Thyroid gland (tissue), 4 donors: ENCODE results near the gene RASGRF2. TPM values are rescaled to one million over a fixed set of nuclear protein-coding genes. Genes with fewer than 3 reads are reported as not detected.

ENCODE experiments used
- DNase-seq, 2 donors: peaks; one replicate each; pipeline ENCODE4 v3.0.0-alpha.2; 2019
- H3K27ac ChIP-seq, 3 donors: fragments of 200-600 bp; sonication (generic); 1 replicate in 2 of 3; 2 replicates in 1 of 3; pipeline ENCODE4 v1.5.1; 2016 to 2019; ENCODE audit warnings: mild to moderate bottlenecking in 1 of 3, moderate library complexity in 1 of 3
- H3K27me3 ChIP-seq: fragments of 200-600 bp; sonication (generic); one replicate; pipeline ENCODE4 v1.5.1; 2019
- H3K36me3 ChIP-seq, 2 donors: fragments of 200-600 bp; sonication (generic); one replicate each; pipeline ENCODE4 v1.5.1; 2016 to 2019
- H3K4me1 ChIP-seq, 2 donors: fragments of 200-600 bp; sonication (generic); one replicate each; pipeline ENCODE4 v1.5.1; 2017 to 2019
- H3K4me3 ChIP-seq, 3 donors: fragments of 200-600 bp; sonication (generic); replicated peaks in 1 of 3; 1 replicate in 2 of 3; 2 replicates in 1 of 3; pipeline ENCODE4 v1.5.1; 2016; ENCODE audit warnings: mild to moderate bottlenecking in 1 of 3
- H3K9me3 ChIP-seq: fragments of 200-600 bp; sonication (generic); one replicate; pipeline ENCODE4 v1.5.1; 2017
- CTCF ChIP-seq, 6 experiments: fragments of 200-600 bp in 3 of 6; fragments of 450-650 bp in 3 of 6; sonication (generic) in 3 of 6; IDR thresholded peaks; one replicate each; pipeline ENCODE4 v1.5.1; 2016 to 2019; ENCODE audit warnings: antibody characterized with exemption in 6 of 6, mild to moderate bottlenecking in 2 of 6, inconsistent platforms in 1 of 6, moderate library complexity in 1 of 6
- POLR2A ChIP-seq, 2 donors: fragments of 450-650 bp; IDR thresholded peaks; one replicate each; pipeline ENCODE4 v1.6.1; 2017; ENCODE audit warnings: antibody characterized with exemption in 2 of 2, mild to moderate bottlenecking in 2 of 2, moderate library complexity in 1 of 2
- WGBS, 2 donors: methylation state at CpG; one replicate each; pipeline ENCODE4 v1.1.5; 2017; 5-methylcytosine and 5-hydroxymethylcytosine counted together
- intact Hi-C: fragments of 100-400 bp; cut with DNase I; formaldehyde crosslinking; loops from one replicate; pipeline ENCODE4 v1.15.1; 2023
- total RNA-seq, 4 donors: library from RNA; depleted of rRNA; stranded (reverse); fragments of >200 nt; gene quantifications; one replicate each; pipeline ENCODE4 v1.2.3, GENCODE V29; 2016

The RASGRF2 gene
- total RNA-seq, 4 donors from 2014 or later: 9.2 to 18.8 (median 14.8) TPM

- Histone ChIP-seq H3K4me1 (peaks cover 19 to 41% of the 10 kb centered on the region in 2 donors), H3K4me3 (peak overlapping the region in 2 of 3 donors; percentile 18 to 48), H3K27ac (peak overlapping the region; percentile 71 to 92 (median 83)), H3K27me3 (no peaks in the 10 kb centered on the region), H3K36me3 (no peaks in the 10 kb centered on the region), H3K9me3 (no peaks in the 10 kb centered on the region)
- DNase-seq: peak in 1 of 2 donors; percentile 10
- intact Hi-C loops: no loop called here
- no peak for TF ChIP-seq CTCF (IDR thresholded peaks at IDR 0.05)
- no peak for TF ChIP-seq POLR2A (IDR thresholded peaks at IDR 0.05)
- 56 to 57% methylated on average over 18 of the region's 18 CpGs for WGBS, 2 donors
Observed at GRCh38 chr5:80961376-80962281, 1.5 kb downstream of the RASGRF2 start.

DNA sequence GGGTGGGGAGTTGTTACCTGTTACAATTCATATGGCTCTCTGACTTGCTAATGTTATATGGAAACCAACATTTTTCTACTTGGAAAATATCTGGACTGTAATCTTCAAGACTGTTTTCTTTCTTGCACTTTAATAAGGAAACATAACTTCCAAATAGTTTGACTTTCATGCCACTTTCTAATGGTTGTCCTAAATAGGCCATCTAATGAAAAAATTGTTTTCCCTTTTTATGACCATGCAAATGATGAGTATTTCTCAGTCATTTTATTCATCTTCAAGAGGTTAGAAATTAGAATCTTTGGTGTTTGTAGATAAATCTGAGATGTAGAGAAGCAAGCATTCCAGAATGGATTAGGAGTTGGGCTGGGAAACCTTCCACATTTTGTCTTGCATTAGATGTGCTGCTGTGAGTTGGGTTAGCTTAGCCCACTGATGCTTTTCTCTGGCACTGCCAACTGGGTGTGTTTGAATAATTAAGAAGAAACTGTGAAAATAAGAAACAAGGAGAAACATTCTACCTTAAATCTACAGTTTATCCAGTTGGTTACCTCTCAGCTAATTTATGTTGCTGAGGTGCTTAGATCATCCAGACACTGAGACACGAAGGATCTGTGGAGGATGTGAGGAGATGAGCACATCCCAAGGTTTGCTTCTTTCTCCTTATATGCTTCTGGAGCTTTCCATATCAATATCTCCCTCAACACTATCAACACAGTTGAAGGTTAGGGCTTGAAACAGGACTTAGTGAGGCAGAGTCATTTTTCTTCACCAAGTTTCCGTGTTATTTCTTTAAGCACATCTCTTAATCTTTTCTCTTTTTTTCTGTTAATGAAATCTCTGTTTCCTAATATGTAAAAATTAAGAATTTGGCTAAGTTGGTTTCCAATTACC lies 2.7 kb downstream of the RASGRF2 start:
- Histone ChIP-seq H3K27ac (peak overlapping the region; percentile 29 to 92 (median 50)), H3K9me3 (no peaks in the 10 kb centered on the region), H3K4me3 (no peak overlapping the region), H3K4me1 (peaks cover 28 to 39% of the 10 kb centered on the region in 2 donors), H3K36me3 (no peaks in the 10 kb centered on the region), H3K27me3 (no peaks in the 10 kb centered on the region)
- DNase-seq: no peak
- no peak for TF ChIP-seq CTCF (IDR thresholded peaks at IDR 0.05)
- TF ChIP-seq POLR2A (IDR thresholded peaks at IDR 0.05): no peak
- intact Hi-C loops: no loop called here
- WGBS, 2 donors: 69 to 83% methylated on average over 2 of the region's 2 CpGs

GRCh38 chr5:80963521-80963895 lies 3.3 kb downstream of the RASGRF2 start:
- intact Hi-C loops: no loop called here
- no peak for TF ChIP-seq CTCF (IDR thresholded peaks at IDR 0.05)
- no peak for TF ChIP-seq POLR2A (IDR thresholded peaks at IDR 0.05)
- WGBS, 2 donors: 72 to 79% methylated on average over 2 of the region's 2 CpGs
- Histone ChIP-seq H3K27me3 (no peaks in the 10 kb centered on the region), H3K27ac (peak overlapping the region in 2 of 3 donors; percentile 50 to 92), H3K9me3 (no peaks in the 10 kb centered on the region), H3K4me3 (no peak overlapping the region), H3K36me3 (no peaks in the 10 kb centered on the region), H3K4me1 (peaks cover 28 to 45% of the 10 kb centered on the region in 2 donors)
- no peak for DNase-seq

GRCh38 chr5:80963966-80964481 lies 3.9 kb downstream of the RASGRF2 start:
- Histone ChIP-seq H3K4me3 (no peak overlapping the region), H3K9me3 (no peaks in the 10 kb centered on the region), H3K36me3 (no peaks in the 10 kb centered on the region), H3K27ac (peak overlapping the region; percentile 12 to 92 (median 50)), H3K4me1 (peaks cover 27 to 44% of the 10 kb centered on the region in 2 donors), H3K27me3 (no peaks in the 10 kb centered on the region)
- DNase-seq: no peak
- intact Hi-C loops: no loop called here
- 52 to 75% methylated on average over 3 of the region's 3 CpGs for WGBS, 2 donors
- no peak for TF ChIP-seq POLR2A (IDR thresholded peaks at IDR 0.05)
- no peak for TF ChIP-seq CTCF (IDR thresholded peaks at IDR 0.05)
